OCI-LY7 (cell line): ENCODE results near the gene PTPRE.

Experiments used
- CTCF ChIP-seq: fragments of 200-600 bp; sonication (generic); conservative IDR thresholded peaks from 2 replicates; pipeline ENCODE4 v1.5.1; 2014; ENCODE audit warnings: mild to moderate bottlenecking, antibody characterized with exemption, low read length, moderate library complexity, mixed read lengths
- EZH2phosphoT487 ChIP-seq: fragments of 200-600 bp; sonication (generic); IDR thresholded peaks from 2 replicates; pipeline ENCODE4 v1.6.1; 2018; ENCODE audit warnings: low read depth, borderline replicate concordance, mild to moderate bottlenecking, mixed run types, antibody characterized with exemption, low read length, moderate library complexity, mixed read lengths

- no peak for TF ChIP-seq CTCF
- TF ChIP-seq EZH2phosphoT487, result no peak
Observed at GRCh38 chr10:128086003-128086863, 179.3 kb downstream of the PTPRE start.
